SK-N-DZ (cell line): ENCODE results near the gene AREL1.

Source experiments
- DNase-seq: peaks from one replicate; pipeline ENCODE4 v3.0.0-alpha.2; 2015; ENCODE audit warnings: low spot score
- small RNA-seq, 2 experiments: library from RNA; depleted of rRNA; stranded (forward); fragments of <200 nt; gene quantifications; one replicate each; pipeline ENCODE3, GENCODE V24; 2014

Gene AREL1

DNA sequence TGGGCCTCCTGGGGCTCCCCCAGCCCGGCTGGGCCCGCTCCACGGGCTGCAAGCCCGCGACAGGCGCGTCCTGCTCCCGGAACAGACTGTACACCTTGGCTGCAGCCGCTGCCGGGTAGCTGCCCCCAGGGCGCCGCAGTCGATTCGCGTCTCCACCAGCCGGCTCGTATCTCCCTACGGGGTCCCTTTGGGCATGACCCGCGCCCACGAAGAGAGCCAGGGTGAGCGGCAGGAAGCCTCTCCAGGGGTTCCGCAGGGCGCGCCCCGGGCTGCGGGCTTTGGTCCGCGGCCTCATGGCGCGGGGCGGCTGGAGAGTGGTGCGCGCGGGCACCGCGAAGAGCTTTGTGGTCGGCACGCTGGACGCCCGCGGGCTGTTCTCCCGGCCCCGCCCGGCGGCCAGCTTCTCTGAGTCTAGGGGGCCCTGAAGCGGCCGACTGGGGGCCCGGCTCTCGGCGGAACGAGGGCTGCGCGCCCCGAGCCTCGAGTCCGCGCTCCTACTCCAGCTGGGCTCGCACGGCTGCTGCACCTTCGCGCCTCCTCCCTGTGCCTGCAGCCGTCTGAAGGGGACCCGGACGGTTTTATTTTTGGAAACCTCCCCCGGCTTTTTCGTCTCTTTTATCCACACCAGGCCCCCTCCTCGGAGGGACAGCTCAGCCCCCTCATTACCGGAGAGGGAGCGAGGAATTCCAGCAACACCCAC, 101.1 kb downstream of the AREL1 start, which contains the start of gene LTBP2:
TSS of gene LTBP2 (minus strand) at position 588 of the 700 bp plus-strand sequence. CDS start at position 295, 293 bp downstream.
- no peak for DNase-seq

Small RNA genes lying within 50 kb of the gene (small RNA-seq; reads per million reads assigned to genes)
- 0 reads per million in 2 experiments for gene RF00409
